ENCODE measurements around the gene PIF1.

The PIF1 gene

GRCh38 chr15:64774037-64774628, 51.3 kb downstream of the PIF1 start:
- peak overlapping the region; percentile 80 for H3K27ac ChIP-seq (ENCODE audit: low read depth, low read length, severe bottlenecking)
- H3K4me1 ChIP-seq (ENCODE audit: control insufficient read depth, insufficient read depth, low read length, poor library complexity, severe bottlenecking): peaks cover 11% of the 10 kb centered on the region
- H3K9me3 ChIP-seq (ENCODE audit: control insufficient read depth, low read length): no peaks in the 10 kb centered on the region
- H3K36me3 ChIP-seq (ENCODE audit: control insufficient read depth, insufficient read depth, low read length): peaks cover 7% of the 10 kb centered on the region
- peak overlapping the region; percentile 58 for H3K4me3 ChIP-seq (ENCODE audit: extremely low read depth, insufficient read depth, low read length, poor library complexity, severe bottlenecking)
- WGBS, 2 experiments (ENCODE audit: insufficient coverage in 2 of 2): 3 to 8% methylated on average over 16 to 21 of the region's 21 CpGs

GRCh38 chr15:64773606-64774005, 51.8 kb downstream of the PIF1 start:
- H3K4me1 ChIP-seq (ENCODE audit: control insufficient read depth, insufficient read depth, low read length, poor library complexity, severe bottlenecking): peaks cover 11% of the 10 kb centered on the region
- peaks cover 7% of the 10 kb centered on the region for H3K36me3 ChIP-seq (ENCODE audit: control insufficient read depth, insufficient read depth, low read length)
- 90 to 100% methylated on average over 1 to 2 of the region's 2 CpGs for WGBS, 2 experiments (ENCODE audit: insufficient coverage in 2 of 2)
- no peaks in the 10 kb centered on the region for H3K9me3 ChIP-seq (ENCODE audit: control insufficient read depth, low read length)
- peak overlapping the region; percentile 80 for H3K27ac ChIP-seq (ENCODE audit: low read depth, low read length, severe bottlenecking)
- peak overlapping the region; percentile 58 for H3K4me3 ChIP-seq (ENCODE audit: extremely low read depth, insufficient read depth, low read length, poor library complexity, severe bottlenecking)

- Histone ChIP-seq H3K27ac (ENCODE audit: low read depth, low read length, severe bottlenecking) (no peak overlapping the region), H3K36me3 (ENCODE audit: control insufficient read depth, insufficient read depth, low read length) (peaks cover 7% of the 10 kb centered on the region), H3K4me3 (ENCODE audit: extremely low read depth, insufficient read depth, low read length, poor library complexity, severe bottlenecking) (no peak overlapping the region), H3K4me1 (ENCODE audit: control insufficient read depth, insufficient read depth, low read length, poor library complexity, severe bottlenecking) (peaks cover 11% of the 10 kb centered on the region), H3K9me3 (ENCODE audit: control insufficient read depth, low read length) (no peaks in the 10 kb centered on the region)
- WGBS, 2 experiments (ENCODE audit: insufficient coverage in 2 of 2): 72 to 77% methylated on average over 5 to 6 of the region's 6 CpGs
Observed at GRCh38 chr15:64772964-64773363, 52.5 kb downstream of the PIF1 start.

- H3K4me3 ChIP-seq (ENCODE audit: extremely low read depth, insufficient read depth, low read length, poor library complexity, severe bottlenecking): no peak overlapping the region
- WGBS, 2 experiments (ENCODE audit: insufficient coverage in 2 of 2): 52 to 58% methylated on average over 2 to 3 of the region's 3 CpGs
- H3K27ac ChIP-seq (ENCODE audit: low read depth, low read length, severe bottlenecking): no peak overlapping the region
- H3K9me3 ChIP-seq (ENCODE audit: control insufficient read depth, low read length): no peaks in the 10 kb centered on the region
- H3K36me3 ChIP-seq (ENCODE audit: control insufficient read depth, insufficient read depth, low read length): peaks cover 7% of the 10 kb centered on the region
- H3K4me1 ChIP-seq (ENCODE audit: control insufficient read depth, insufficient read depth, low read length, poor library complexity, severe bottlenecking): peaks cover 11% of the 10 kb centered on the region
Observed at GRCh38 chr15:64772488-64772887, 53.0 kb downstream of the PIF1 start.

GRCh38 chr15:64770626-64771025, 54.8 kb downstream of the PIF1 start:
- no peak overlapping the region for H3K4me3 ChIP-seq (ENCODE audit: extremely low read depth, insufficient read depth, low read length, poor library complexity, severe bottlenecking)
- H3K36me3 ChIP-seq (ENCODE audit: control insufficient read depth, insufficient read depth, low read length): peaks cover 13% of the 10 kb centered on the region
- WGBS, 2 experiments (ENCODE audit: insufficient coverage in 2 of 2): 90% methylated on average over 2 of the region's 2 CpGs; no CpG with 5 or more reads in 1 of the 2 experiments
- H3K27ac ChIP-seq (ENCODE audit: low read depth, low read length, severe bottlenecking): no peak overlapping the region
- no peaks in the 10 kb centered on the region for H3K9me3 ChIP-seq (ENCODE audit: control insufficient read depth, low read length)
- peaks cover 11% of the 10 kb centered on the region for H3K4me1 ChIP-seq (ENCODE audit: control insufficient read depth, insufficient read depth, low read length, poor library complexity, severe bottlenecking)

GRCh38 chr15:64767203-64767602, 58.2 kb downstream of the PIF1 start:
- no peak overlapping the region for H3K27ac ChIP-seq (ENCODE audit: low read depth, low read length, severe bottlenecking)

GRCh38 chr15:64766058-64766457, 59.4 kb downstream of the PIF1 start:
- H3K36me3 ChIP-seq (ENCODE audit: control insufficient read depth, insufficient read depth, low read length): peaks cover 10% of the 10 kb centered on the region
- H3K27ac ChIP-seq (ENCODE audit: low read depth, low read length, severe bottlenecking): no peak overlapping the region
- H3K4me3 ChIP-seq (ENCODE audit: extremely low read depth, insufficient read depth, low read length, poor library complexity, severe bottlenecking): no peak overlapping the region
- no peaks in the 10 kb centered on the region for H3K9me3 ChIP-seq (ENCODE audit: control insufficient read depth, low read length)
- no peaks in the 10 kb centered on the region for H3K4me1 ChIP-seq (ENCODE audit: control insufficient read depth, insufficient read depth, low read length, poor library complexity, severe bottlenecking)
- 90 to 95% methylated on average over 7 to 8 of the region's 8 CpGs for WGBS, 2 experiments (ENCODE audit: insufficient coverage in 2 of 2)

More at GRCh38 chr15:64767203-64767602, 58.2 kb downstream of the PIF1 start:
- H3K4me3 ChIP-seq (ENCODE audit: extremely low read depth, insufficient read depth, low read length, poor library complexity, severe bottlenecking): no peak overlapping the region
- 90 to 96% methylated on average over 6 to 7 of the region's 7 CpGs for WGBS, 2 experiments (ENCODE audit: insufficient coverage in 2 of 2)
- no peaks in the 10 kb centered on the region for H3K9me3 ChIP-seq (ENCODE audit: control insufficient read depth, low read length)
- no peaks in the 10 kb centered on the region for H3K4me1 ChIP-seq (ENCODE audit: control insufficient read depth, insufficient read depth, low read length, poor library complexity, severe bottlenecking)
- H3K36me3 ChIP-seq (ENCODE audit: control insufficient read depth, insufficient read depth, low read length): peaks cover 12% of the 10 kb centered on the region

Measured in mesodermal cell (in vitro differentiated cells).